GM23338 (cell line): ENCODE measurements around the gene PYCR2. TPM values are rescaled to one million over a fixed set of nuclear protein-coding genes. Genes with fewer than 3 reads are reported as not detected.

Experiments used
- ATAC-seq: fragments of 200-7000 bp; cut with Tn5 transposase; 3 replicates; pipeline ENCODE4 v1.9.1; 2020
- DNase-seq: peaks from one replicate; pipeline ENCODE4 v3.0.0-alpha.2; 2015; ENCODE audit warnings: low spot score
- H2AFZ ChIP-seq: fragments of 200-600 bp; sonication (generic); 2 replicates; pipeline ENCODE4 v1.8.0; 2016; ENCODE audit warnings: antibody characterized with exemption, mild to moderate bottlenecking, moderate library complexity
- H3F3A ChIP-seq: fragments of 200-600 bp; sonication (generic); replicated peaks from 2 replicates; pipeline ENCODE4 v1.8.0; 2017; ENCODE audit warnings: antibody characterized with exemption, mixed run types, low read depth
- H3K27ac ChIP-seq: fragments of 200-600 bp; sonication (generic); 2 replicates; pipeline ENCODE4 v1.6.1; 2016; ENCODE audit warnings: low read depth
- H3K27me3 ChIP-seq: fragments of 200-600 bp; sonication (generic); 2 replicates; pipeline ENCODE4 v1.8.0; 2016; ENCODE audit warnings: mild to moderate bottlenecking, mixed run types, moderate library complexity; ENCODE audit not compliant: insufficient read depth
- H3K36me3 ChIP-seq: fragments of 200-600 bp; sonication (generic); 2 replicates; pipeline ENCODE4 v1.8.0; 2016; ENCODE audit warnings: mild to moderate bottlenecking; ENCODE audit not compliant: insufficient read depth
- H3K4me1 ChIP-seq: fragments of 200-600 bp; sonication (generic); 2 replicates; pipeline ENCODE4 v1.8.0; 2016; ENCODE audit warnings: mild to moderate bottlenecking, moderate library complexity; ENCODE audit not compliant: insufficient read depth
- H3K4me2 ChIP-seq: fragments of 200-600 bp; sonication (generic); 2 replicates; pipeline ENCODE4 v1.7.1; 2017; ENCODE audit warnings: mixed run types
- H3K4me3 ChIP-seq: fragments of 200-600 bp; sonication (generic); 2 replicates; pipeline ENCODE4 v1.6.1; 2016; ENCODE audit warnings: mixed run types
- H3K79me2 ChIP-seq: fragments of 200-600 bp; sonication (generic); replicated peaks from 2 replicates; pipeline ENCODE4 v1.8.0; 2017; ENCODE audit warnings: mild to moderate bottlenecking; ENCODE audit not compliant: insufficient read depth
- H3K9me2 ChIP-seq: fragments of 200-600 bp; sonication (generic); 2 replicates; pipeline ENCODE4 v1.8.0; 2017; ENCODE audit not compliant: insufficient read depth
- H4K20me1 ChIP-seq: fragments of 200-600 bp; sonication (generic); replicated peaks from 2 replicates; pipeline ENCODE4 v1.8.0; 2017; ENCODE audit warnings: mild to moderate bottlenecking; ENCODE audit not compliant: insufficient read depth
- H3K27ac Mint-ChIP-seq: 2 replicates; pipeline ENCODE4 v1.8.0; 2020; ENCODE audit warnings: inconsistent platforms, mild to moderate bottlenecking, moderate library complexity, mixed read lengths
- H3K27me3 Mint-ChIP-seq: 3 replicates; pipeline ENCODE4 v1.8.0; 2022; ENCODE audit warnings: low read depth, mild to moderate bottlenecking, moderate library complexity, mixed read lengths, inconsistent platforms; ENCODE audit not compliant: insufficient read depth, poor library complexity
- H3K36me3 Mint-ChIP-seq: 3 replicates; pipeline ENCODE4 v1.8.0; 2021; ENCODE audit warnings: low read depth, mild to moderate bottlenecking, inconsistent platforms, moderate library complexity, mixed read lengths
- H3K4me1 Mint-ChIP-seq: 3 replicates; pipeline ENCODE4 v1.8.0; 2020; ENCODE audit warnings: mild to moderate bottlenecking, inconsistent platforms, mixed read lengths
- H3K4me3 Mint-ChIP-seq: 3 replicates; pipeline ENCODE4 v1.8.0; 2021; ENCODE audit warnings: moderate library complexity, mild to moderate bottlenecking, inconsistent platforms, mixed read lengths
- H3K9me3 Mint-ChIP-seq: 3 replicates; pipeline ENCODE4 v1.8.0; 2020; ENCODE audit warnings: moderate library complexity, mild to moderate bottlenecking, inconsistent platforms, mixed read lengths
- CREB1 ChIP-seq: fragments of 250-450 bp; sonication (Bioruptor Pico); IDR thresholded peaks from 2 replicates; pipeline ENCODE4 v1.5.0; 2020; ENCODE audit warnings: low read depth, mild to moderate bottlenecking, moderate library complexity
- ETS1 ChIP-seq: IDR thresholded peaks from 2 replicates; pipeline ENCODE4 v1.6.1; 2016; ENCODE audit warnings: antibody characterized with exemption
- EZH2 ChIP-seq: fragments of 200-600 bp; sonication (generic); IDR thresholded peaks from one replicate; pipeline ENCODE4 v1.8.0; 2017; ENCODE audit warnings: antibody characterized with exemption, mild to moderate bottlenecking, low read depth; ENCODE audit not compliant: unreplicated experiment
- EZH2phosphoT487 ChIP-seq: fragments of 200-600 bp; sonication (generic); IDR thresholded peaks from one replicate; pipeline ENCODE4 v1.8.1; 2018; ENCODE audit warnings: antibody characterized with exemption; ENCODE audit not compliant: unreplicated experiment
- POLR2AphosphoS5 ChIP-seq: IDR thresholded peaks from 2 replicates; pipeline ENCODE4 v1.6.1; 2016; ENCODE audit warnings: antibody characterized with exemption, low read depth
- STAT1 ChIP-seq: IDR thresholded peaks from one replicate; pipeline ENCODE4 v1.6.1; 2016; ENCODE audit warnings: antibody characterized with exemption; ENCODE audit not compliant: unreplicated experiment
- ZNF114 ChIP-seq: fragments of 250-450 bp; sonication (Bioruptor Pico); IDR thresholded peaks from 2 replicates; pipeline ENCODE4 v1.5.0; 2020; ENCODE audit warnings: mild to moderate bottlenecking, moderate library complexity
- ZNF331 ChIP-seq: fragments of 250-450 bp; sonication (Bioruptor Pico); IDR thresholded peaks from 2 replicates; pipeline ENCODE4 v1.5.0; 2020; ENCODE audit warnings: low read depth, mild to moderate bottlenecking, moderate library complexity
- ZNF462 ChIP-seq: fragments of 250-450 bp; sonication (Bioruptor Pico); IDR thresholded peaks from 2 replicates; pipeline ENCODE4 v1.5.0; 2020; ENCODE audit warnings: mild to moderate bottlenecking, moderate library complexity
- polyA plus RNA-seq: library from polyadenylated mRNA; unstranded; fragments of >200 nt; fragmentation: Nextera tagmentation; extraction: Ambion mirVana; gene quantifications from 2 replicates; pipeline ENCODE4 v1.2.1, GENCODE V29; 2016
- total RNA-seq: library from RNA; depleted of rRNA; stranded (reverse); fragments of >200 nt; shearing (Covaris generic); gene quantifications from 2 replicates; pipeline ENCODE4 v1.2.3, GENCODE V29; 2014

The PYCR2 gene
- total and polyA plus RNA-seq, 2 experiments from 2014 or later, result 89.1 to 109 TPM

GRCh38 chr1:225875044-225875815, 48.8 kb downstream of the PYCR2 start:
- Histone ChIP-seq H3K27ac (peak overlapping the region; percentile 69; the same call in 1 of the 2 replicates), H3K79me2 (peaks cover 42% of the 10 kb centered on the region), H3K4me2 (no peak overlapping the region), H3K9me2 (no peaks in the 10 kb centered on the region), H3K27me3 (no peaks in the 10 kb centered on the region), H4K20me1 (peaks cover 20% of the 10 kb centered on the region), H2AFZ (no peak overlapping the region), H3K4me1 (peaks cover 19% of the 10 kb centered on the region), H3F3A (no peaks in the 10 kb centered on the region), H3K36me3 (peaks cover 44% of the 10 kb centered on the region), H3K4me3 (no peak overlapping the region)
- Mint-ChIP-seq H3K27me3 (peaks cover 21% of the 10 kb centered on the region), H3K9me3 (no peaks in the 10 kb centered on the region), H3K27ac (0 out of 2 replicates have a peak overlapping the region, but pooled peaks have one; percentile 36), H3K4me3 (no peak overlapping the region), H3K36me3 (peaks cover 62% of the 10 kb centered on the region), H3K4me1 (peaks cover 43% of the 10 kb centered on the region)
- DNase-seq, result no peak
- no peak for ATAC-seq
- TF ChIP-seq ZNF462 (CRISPR knock-in tag), result no peak
- TF ChIP-seq EZH2, result no peak
- TF ChIP-seq ETS1, result no peak
- TF ChIP-seq CREB1 (CRISPR knock-in tag), result no peak
- no peak for TF ChIP-seq ZNF114 (CRISPR knock-in tag)
- no peak for TF ChIP-seq STAT1
- no peak for TF ChIP-seq EZH2phosphoT487
- TF ChIP-seq ZNF331 (CRISPR knock-in tag), result no peak
- TF ChIP-seq POLR2AphosphoS5, result no peak
